Measurements from ENCODE around the gene FCAMR. TPM values are rescaled to one million over a fixed set of nuclear protein-coding genes. Genes with fewer than 3 reads are reported as not detected.

FCAMR gene
- total RNA-seq, 1 donor: not detected

DNA sequence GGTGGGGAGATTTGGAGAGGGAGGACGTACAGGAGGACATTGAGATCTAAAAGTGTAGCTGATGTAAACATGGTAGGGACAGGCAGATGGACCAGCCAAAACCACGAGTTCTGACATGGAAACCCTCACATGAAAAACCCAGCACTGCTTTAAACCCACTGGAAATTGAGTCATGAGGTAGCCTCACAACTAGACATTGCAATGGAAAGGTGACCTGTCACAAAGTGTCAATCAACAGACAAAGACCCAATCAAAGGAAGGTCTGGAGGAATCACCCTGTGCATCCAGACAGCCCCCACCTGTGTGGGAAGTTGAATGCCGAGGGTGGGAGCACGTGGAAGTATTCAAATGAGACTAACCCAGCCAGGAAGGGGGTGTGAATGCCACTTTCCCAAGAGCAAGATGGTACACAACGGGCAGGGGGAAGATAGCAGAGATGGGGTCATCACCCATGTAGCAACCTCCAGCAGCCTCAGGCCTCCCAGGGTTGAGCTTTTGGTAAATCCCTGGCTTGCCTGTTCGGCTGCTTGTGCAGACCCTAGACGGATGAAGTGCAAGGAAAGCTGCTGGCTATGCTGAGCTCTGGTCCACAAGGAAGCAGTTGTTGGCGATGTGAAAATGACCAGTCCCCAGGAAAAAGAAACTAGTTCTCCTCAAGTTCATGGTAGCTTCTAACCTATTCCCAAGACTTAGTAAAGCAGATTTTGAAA lies 54.1 kb downstream of the FCAMR start:
- H3K4me3 ChIP-seq (ENCODE audit: low read depth, low read length): no peak overlapping the region
- no peak for TF ChIP-seq CTCF (IDR thresholded peaks at IDR 0.05; ENCODE audit: insufficient read depth, low read length)
- DNase-seq (ENCODE audit: low read depth): no peak

DNA sequence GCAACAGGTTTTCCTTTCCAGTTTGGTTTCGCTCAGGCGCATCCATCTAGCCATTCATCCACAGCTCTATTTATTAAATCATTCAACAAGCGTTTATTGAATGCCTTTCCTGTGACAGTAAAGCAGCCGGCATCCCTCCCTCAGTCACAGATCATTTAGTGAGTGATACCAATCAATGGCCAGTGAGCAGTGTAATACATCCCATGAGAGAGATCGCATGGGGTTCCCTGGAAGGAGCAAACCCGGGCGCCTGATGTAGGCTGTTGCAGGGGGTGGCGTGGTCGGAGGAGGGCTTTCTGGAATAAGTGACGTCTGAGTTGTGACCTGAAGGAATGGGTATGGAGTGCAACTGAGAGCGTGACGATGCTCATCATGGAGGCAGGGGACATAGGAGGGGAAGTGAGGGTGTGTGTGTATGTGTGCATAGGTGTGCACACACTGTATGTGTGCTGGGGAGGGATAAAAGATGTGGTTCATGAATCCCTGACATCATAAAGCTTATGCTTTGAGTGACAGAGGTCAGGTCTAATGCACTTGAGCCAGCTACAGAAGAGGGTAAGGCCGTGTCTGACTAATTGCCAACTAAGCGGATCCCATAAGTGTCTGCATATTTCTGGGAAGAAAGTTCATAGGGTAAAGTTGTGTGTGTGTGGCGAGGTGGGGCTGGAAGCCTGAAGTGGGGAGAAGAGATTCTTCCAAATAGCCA lies 55.1 kb downstream of the FCAMR start:
- no peak for TF ChIP-seq CTCF (IDR thresholded peaks at IDR 0.05; ENCODE audit: insufficient read depth, low read length)
- no peak for DNase-seq (ENCODE audit: low read depth)

DNA sequence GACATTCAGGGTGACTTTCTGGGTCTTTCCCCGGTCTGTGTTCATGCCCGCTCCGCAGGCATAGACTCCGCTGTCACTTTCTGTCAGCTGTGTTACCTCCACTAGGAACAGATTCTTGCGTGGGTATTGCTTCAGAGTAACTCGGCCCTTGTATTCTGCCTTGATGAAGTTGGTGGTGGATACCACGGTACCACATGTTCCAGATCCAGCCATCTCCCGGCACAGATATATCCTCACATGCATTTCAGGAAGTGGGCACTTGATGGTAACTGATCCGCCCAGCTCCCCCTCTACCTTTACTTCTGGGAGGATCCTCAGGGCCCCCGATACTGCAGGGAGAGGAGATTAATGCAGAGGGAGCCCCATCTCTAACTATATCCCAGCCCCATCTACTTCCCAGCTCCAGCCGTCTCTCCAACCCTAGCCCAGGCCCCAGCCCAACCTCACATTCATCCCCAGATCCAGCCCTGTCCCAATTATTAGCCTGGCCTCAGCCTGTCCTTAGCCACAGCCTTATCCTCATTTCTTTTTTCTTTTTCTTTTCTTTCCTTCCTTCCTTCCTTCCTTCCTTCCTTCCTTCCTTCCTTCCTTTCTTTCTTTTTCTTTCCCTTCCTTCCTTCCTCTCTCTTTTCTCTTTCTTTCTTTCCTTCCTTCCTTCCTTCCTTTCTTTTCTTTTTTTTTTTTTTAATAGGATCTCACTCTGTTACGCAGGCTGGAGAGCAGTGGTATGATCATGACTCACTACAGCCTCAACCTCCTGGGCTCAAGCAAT lies 56.3 kb downstream of the FCAMR start:
- no peak for DNase-seq (ENCODE audit: low read depth)
- no peak for TF ChIP-seq CTCF (IDR thresholded peaks at IDR 0.05; ENCODE audit: insufficient read depth, low read length)
- H3K4me3 ChIP-seq (ENCODE audit: low read depth, low read length): no peak overlapping the region

More for the DNA sequence above, 55.1 kb downstream of the FCAMR start:
- H3K4me3 ChIP-seq (ENCODE audit: low read depth, low read length): no peak overlapping the region

- DNase-seq (ENCODE audit: low read depth): peak; percentile 85
- no peak overlapping the region for H3K4me3 ChIP-seq (ENCODE audit: low read depth, low read length)
- TF ChIP-seq CTCF (IDR thresholded peaks at IDR 0.05; ENCODE audit: insufficient read depth, low read length): peak; percentile 79
These were observed 57.7 kb downstream of the FCAMR start for GRCh38 chr1:206912445-206913095.

DNA sequence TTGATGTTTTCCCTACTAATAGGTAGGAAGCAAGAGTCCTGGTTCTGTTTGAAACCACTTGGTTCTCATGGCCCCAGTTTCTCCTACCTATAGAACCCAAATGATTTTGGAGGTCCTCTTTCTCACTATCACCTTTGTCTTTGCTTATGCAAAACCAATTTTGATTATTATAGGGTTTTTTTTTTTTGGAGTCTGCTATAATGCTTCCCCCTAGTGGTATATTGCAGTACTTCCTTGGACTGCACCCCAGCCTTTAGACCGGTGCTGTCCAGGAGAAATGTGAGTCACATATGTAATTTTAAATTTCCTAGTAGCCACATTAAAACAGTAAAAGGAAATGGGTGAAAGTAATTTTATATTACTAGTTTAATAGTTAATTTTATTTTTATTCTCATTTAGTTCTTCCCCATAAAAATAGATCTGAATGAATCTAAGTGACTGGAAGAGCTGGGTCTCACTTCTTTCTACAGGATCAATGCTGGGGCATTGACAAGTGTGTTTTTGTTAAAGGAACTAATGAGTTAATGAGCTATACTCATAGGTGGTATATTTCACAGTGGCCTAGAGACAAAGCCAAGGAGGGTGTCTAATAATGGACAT lies 59.1 kb downstream of the FCAMR start:
- DNase-seq (ENCODE audit: low read depth): peak; percentile 87
- no peak overlapping the region for H3K4me3 ChIP-seq (ENCODE audit: low read depth, low read length)
- TF ChIP-seq CTCF (IDR thresholded peaks at IDR 0.05; ENCODE audit: insufficient read depth, low read length): peak; percentile 74

GRCh38 chr1:206909883-206910318 lies 60.4 kb downstream of the FCAMR start:
- no peak for DNase-seq (ENCODE audit: low read depth)
- peak overlapping the region; percentile 59 for H3K4me3 ChIP-seq (ENCODE audit: low read depth, low read length)
- TF ChIP-seq CTCF (IDR thresholded peaks at IDR 0.05; ENCODE audit: insufficient read depth, low read length): no peak

Measured in fibroblast of the aortic adventitia (primary cell).